ENCODE results near the gene FUCA2. TPM values are rescaled to one million over a fixed set of nuclear protein-coding genes. Genes with fewer than 3 reads are reported as not detected.
"Not testable (repeated sequence)": the region's sequence is repeated elsewhere in the genome, so short reads cannot be mapped to it uniquely, and the experiment has no call there.

The FUCA2 gene
- total RNA-seq, 1 experiment from 2014 or later: 48.5 TPM

DNA sequence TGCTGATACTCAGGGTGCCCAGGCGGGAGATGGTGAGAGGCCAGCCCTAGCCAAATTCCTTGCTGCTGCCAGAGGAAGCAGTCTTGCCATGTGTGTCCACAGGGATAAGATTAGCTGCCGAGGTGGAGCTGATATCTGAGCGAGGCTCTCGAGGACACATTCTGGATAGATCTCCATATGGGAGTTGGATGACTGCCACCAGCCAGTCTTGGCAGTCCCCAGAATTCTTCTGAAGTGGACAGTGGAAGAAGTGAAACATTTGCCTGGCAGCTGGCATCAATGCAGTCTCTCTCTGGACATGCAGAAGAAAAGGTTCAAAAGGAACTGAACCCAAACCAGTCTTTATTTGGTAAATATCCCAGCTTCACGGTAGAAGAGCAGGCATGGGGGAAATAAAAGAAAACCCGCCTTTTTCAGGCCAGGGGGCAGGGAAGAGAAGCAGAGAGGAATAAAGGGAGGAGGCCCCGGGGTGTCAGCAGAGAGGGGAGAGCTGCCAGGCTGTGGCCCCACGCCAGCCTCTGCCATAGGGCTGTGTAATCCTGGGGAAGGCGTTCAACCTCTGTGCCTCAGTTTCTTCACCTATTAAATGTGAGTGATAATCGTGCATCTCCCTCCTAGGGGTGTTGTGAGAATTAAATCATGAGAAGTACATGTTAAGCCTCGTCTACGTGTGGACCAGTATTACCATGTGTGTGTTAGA, 3.7 kb upstream of the FUCA2 start (continued):
- TF ChIP-seq, protein P1, sequence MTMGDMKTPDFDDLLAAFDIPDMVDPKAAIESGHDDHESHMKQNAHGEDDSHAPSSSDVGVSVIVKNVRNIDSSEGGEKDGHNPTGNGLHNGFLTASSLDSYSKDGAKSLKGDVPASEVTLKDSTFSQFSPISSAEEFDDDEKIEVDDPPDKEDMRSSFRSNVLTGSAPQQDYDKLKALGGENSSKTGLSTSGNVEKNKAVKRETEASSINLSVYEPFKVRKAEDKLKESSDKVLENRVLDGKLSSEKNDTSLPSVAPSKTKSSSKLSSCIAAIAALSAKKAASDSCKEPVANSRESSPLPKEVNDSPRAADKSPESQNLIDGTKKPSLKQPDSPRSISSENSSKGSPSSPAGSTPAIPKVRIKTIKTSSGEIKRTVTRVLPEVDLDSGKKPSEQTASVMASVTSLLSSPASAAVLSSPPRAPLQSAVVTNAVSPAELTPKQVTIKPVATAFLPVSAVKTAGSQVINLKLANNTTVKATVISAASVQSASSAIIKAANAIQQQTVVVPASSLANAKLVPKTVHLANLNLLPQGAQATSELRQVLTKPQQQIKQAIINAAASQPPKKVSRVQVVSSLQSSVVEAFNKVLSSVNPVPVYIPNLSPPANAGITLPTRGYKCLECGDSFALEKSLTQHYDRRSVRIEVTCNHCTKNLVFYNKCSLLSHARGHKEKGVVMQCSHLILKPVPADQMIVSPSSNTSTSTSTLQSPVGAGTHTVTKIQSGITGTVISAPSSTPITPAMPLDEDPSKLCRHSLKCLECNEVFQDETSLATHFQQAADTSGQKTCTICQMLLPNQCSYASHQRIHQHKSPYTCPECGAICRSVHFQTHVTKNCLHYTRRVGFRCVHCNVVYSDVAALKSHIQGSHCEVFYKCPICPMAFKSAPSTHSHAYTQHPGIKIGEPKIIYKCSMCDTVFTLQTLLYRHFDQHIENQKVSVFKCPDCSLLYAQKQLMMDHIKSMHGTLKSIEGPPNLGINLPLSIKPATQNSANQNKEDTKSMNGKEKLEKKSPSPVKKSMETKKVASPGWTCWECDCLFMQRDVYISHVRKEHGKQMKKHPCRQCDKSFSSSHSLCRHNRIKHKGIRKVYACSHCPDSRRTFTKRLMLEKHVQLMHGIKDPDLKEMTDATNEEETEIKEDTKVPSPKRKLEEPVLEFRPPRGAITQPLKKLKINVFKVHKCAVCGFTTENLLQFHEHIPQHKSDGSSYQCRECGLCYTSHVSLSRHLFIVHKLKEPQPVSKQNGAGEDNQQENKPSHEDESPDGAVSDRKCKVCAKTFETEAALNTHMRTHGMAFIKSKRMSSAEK (CRISPR knock-in tag; IDR thresholded peaks at IDR 0.05; ENCODE audit: borderline replicate concordance): no peak
- TF ChIP-seq, protein P2, sequence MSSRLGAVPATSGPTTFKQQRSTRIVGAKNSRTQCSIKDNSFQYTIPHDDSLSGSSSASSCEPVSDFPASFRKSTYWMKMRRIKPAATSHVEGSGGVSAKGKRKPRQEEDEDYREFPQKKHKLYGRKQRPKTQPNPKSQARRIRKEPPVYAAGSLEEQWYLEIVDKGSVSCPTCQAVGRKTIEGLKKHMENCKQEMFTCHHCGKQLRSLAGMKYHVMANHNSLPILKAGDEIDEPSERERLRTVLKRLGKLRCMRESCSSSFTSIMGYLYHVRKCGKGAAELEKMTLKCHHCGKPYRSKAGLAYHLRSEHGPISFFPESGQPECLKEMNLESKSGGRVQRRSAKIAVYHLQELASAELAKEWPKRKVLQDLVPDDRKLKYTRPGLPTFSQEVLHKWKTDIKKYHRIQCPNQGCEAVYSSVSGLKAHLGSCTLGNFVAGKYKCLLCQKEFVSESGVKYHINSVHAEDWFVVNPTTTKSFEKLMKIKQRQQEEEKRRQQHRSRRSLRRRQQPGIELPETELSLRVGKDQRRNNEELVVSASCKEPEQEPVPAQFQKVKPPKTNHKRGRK (CRISPR knock-in tag; IDR thresholded peaks at IDR 0.05; ENCODE audit: borderline replicate concordance): no peak
- no peak for TF ChIP-seq ZNF138 (CRISPR knock-in tag; conservative IDR thresholded peaks at IDR 0.05)
- no peak for TF ChIP-seq ZNF416 (CRISPR knock-in tag; IDR thresholded peaks at IDR 0.05)
- TF ChIP-seq SOX15 (CRISPR knock-in tag; IDR thresholded peaks at IDR 0.05): no peak
- TF ChIP-seq CBFB (CRISPR knock-in tag; IDR thresholded peaks at IDR 0.05; ENCODE audit: low read depth): no peak

DNA sequence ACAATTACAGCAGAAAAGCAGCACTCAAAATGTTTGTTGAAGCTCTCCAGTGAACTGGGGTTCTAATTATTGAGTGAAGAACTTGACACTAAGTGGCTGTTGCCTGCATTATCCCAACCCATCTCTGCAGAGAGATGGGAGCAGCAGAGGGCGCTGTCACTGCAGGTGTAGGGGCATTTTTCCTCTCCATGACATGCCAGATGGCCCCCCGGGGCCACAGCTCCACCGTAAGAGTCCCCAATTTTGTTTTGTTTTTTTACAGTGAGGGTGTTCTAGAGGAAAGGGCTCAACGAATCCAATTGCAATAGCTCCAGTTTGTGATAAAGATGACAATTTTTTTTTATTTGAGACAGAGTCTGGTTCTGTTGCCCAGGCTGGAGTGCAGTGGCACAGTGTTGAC, 1.9 kb upstream of the FUCA2 start:
- H3K4me3 Mint-ChIP-seq: peak overlapping the region; percentile 28
- POLR2A ChIA-PET: no interaction called here
- H3K36me3 Mint-ChIP-seq: peaks cover 3% of the 10 kb centered on the region; the same call in 1 of the 2 replicates
- peak; percentile 49 for ATAC-seq
- CTCF ChIA-PET: interaction anchor here (0.7 to 2.6 kb wide), 24 partner anchors 8 to 1040 kb away, joined by 3 to 22 read pairs (median 4); partner anchors contain the start of genes ADAT2, LTV1, PEX3 and SF3B5
- peaks cover 38% of the 10 kb centered on the region for H3K4me1 Mint-ChIP-seq
- H3K9me3 Mint-ChIP-seq: no peaks in the 10 kb centered on the region
- DNase-seq (ENCODE audit: low spot score): peak; percentile 80
- no peak for TF ChIP-seq ZNF317 (CRISPR knock-in tag; IDR thresholded peaks at IDR 0.05; ENCODE audit: borderline replicate concordance, low read depth)
- TF ChIP-seq, protein P3, sequence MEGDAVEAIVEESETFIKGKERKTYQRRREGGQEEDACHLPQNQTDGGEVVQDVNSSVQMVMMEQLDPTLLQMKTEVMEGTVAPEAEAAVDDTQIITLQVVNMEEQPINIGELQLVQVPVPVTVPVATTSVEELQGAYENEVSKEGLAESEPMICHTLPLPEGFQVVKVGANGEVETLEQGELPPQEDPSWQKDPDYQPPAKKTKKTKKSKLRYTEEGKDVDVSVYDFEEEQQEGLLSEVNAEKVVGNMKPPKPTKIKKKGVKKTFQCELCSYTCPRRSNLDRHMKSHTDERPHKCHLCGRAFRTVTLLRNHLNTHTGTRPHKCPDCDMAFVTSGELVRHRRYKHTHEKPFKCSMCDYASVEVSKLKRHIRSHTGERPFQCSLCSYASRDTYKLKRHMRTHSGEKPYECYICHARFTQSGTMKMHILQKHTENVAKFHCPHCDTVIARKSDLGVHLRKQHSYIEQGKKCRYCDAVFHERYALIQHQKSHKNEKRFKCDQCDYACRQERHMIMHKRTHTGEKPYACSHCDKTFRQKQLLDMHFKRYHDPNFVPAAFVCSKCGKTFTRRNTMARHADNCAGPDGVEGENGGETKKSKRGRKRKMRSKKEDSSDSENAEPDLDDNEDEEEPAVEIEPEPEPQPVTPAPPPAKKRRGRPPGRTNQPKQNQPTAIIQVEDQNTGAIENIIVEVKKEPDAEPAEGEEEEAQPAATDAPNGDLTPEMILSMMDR (IDR thresholded peaks at IDR 0.05): peak; percentile 58
- H3K27ac Mint-ChIP-seq: peak overlapping the region; percentile 55
- H3K27me3 Mint-ChIP-seq (ENCODE audit: low read depth): peaks cover 18% of the 10 kb centered on the region

DNA sequence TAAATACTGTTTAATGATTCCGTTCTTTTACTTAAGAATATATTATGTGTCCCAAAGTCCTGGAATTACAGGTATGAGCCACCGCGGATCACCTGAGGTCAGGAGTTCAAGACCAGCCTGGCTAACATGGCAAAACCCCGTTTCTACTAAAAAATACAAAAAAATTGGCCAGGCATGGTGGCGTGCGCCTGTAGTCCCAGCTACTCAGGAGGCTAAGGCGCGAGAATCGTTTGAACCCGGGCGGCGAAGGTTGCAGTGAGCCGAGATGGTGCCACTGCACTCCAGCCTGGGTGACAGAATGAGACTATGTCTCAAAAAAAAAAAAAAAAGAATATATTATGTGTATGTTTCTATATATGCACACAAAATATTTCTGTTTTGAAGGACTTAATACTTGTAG, 1.2 kb downstream of the FUCA2 start:
- Mint-ChIP-seq H3K27me3 (ENCODE audit: low read depth) (peaks cover 10% of the 10 kb centered on the region), H3K36me3 (peaks cover 25% of the 10 kb centered on the region), H3K4me3 (peak overlapping the region; percentile 83), H3K4me1 (peaks cover 23% of the 10 kb centered on the region)
- H3K9me3 Mint-ChIP-seq; H3K27ac Mint-ChIP-seq; DNase-seq (ENCODE audit: low spot score); ATAC-seq; CTCF ChIA-PET: not testable (repeated sequence)
- POLR2A ChIA-PET: interaction anchor here (1.5 kb wide), 1 partner anchor 333 kb away, joined by 4 read pairs; the partner anchor contains the start of gene LTV1

DNA sequence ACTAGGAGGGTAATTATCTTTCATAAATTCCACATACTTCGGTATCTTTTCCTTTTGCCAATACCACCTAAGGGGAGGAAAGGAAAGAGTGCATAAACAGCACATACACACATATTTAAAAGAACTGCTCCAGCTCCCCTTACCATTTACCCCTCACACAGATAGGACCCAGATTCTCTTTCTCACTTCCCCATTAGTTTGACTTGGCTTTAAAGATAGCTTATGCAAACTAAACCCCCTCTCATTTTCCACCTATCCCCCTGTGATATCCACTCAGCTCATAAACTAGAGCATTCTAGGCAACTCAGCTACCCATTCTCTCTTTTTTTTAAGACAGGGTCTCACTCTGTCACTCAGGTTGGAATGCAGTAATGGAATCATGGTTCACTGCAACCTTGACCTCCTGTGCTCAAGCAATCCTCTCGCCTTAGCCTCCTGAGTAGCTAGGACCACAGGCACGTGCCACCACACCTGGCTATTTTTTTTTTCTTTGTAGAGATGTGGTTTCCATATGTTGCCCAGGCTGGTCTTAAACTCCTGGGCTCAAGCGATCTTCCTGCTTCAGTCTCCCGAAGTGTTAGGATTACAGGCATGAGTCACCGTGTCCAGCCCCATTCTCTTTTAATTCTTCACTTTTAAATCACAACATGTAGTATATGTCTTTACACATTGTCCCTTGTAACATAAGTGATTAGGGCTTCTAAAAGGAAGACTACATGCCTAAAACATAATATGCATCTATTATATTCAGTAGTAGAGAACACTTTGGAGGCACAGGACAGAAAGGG, 4.0 kb downstream of the FUCA2 start:
- POLR2A ChIA-PET: no interaction called here
- ATAC-seq (no peak), DNase-seq (ENCODE audit: low spot score) (no peak)
- peaks cover 23% of the 10 kb centered on the region for H3K36me3 Mint-ChIP-seq
- CTCF ChIA-PET: no interaction called here
- peaks cover 11% of the 10 kb centered on the region for H3K4me1 Mint-ChIP-seq
- H3K27me3 Mint-ChIP-seq (ENCODE audit: low read depth): no peaks in the 10 kb centered on the region
- H3K9me3 Mint-ChIP-seq: no peaks in the 10 kb centered on the region
- H3K27ac Mint-ChIP-seq: no peak overlapping the region
- no peak overlapping the region for H3K4me3 Mint-ChIP-seq
- TF ChIP-seq, protein P4, sequence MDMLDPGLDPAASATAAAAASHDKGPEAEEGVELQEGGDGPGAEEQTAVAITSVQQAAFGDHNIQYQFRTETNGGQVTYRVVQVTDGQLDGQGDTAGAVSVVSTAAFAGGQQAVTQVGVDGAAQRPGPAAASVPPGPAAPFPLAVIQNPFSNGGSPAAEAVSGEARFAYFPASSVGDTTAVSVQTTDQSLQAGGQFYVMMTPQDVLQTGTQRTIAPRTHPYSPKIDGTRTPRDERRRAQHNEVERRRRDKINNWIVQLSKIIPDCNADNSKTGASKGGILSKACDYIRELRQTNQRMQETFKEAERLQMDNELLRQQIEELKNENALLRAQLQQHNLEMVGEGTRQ (CRISPR knock-in tag; IDR thresholded peaks at IDR 0.05): no peak
- no peak for TF ChIP-seq CBFB (CRISPR knock-in tag; IDR thresholded peaks at IDR 0.05; ENCODE audit: low read depth)
- TF ChIP-seq ZNF671 (CRISPR knock-in tag; IDR thresholded peaks at IDR 0.05): no peak
- no peak for TF ChIP-seq ATF1 (CRISPR knock-in tag; IDR thresholded peaks at IDR 0.05)
- TF ChIP-seq, protein P5, sequence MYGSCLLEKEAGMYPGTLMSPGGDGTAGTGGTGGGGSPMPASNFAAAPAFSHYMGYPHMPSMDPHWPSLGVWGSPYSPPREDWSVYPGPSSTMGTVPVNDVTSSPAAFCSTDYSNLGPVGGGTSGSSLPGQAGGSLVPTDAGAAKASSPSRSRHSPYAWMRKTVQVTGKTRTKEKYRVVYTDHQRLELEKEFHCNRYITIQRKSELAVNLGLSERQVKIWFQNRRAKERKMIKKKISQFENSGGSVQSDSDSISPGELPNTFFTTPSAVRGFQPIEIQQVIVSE (CRISPR knock-in tag; IDR thresholded peaks at IDR 0.05; ENCODE audit: borderline replicate concordance): no peak
- no peak for TF ChIP-seq CREM (CRISPR knock-in tag; IDR thresholded peaks at IDR 0.05)
- TF ChIP-seq, protein P6, sequence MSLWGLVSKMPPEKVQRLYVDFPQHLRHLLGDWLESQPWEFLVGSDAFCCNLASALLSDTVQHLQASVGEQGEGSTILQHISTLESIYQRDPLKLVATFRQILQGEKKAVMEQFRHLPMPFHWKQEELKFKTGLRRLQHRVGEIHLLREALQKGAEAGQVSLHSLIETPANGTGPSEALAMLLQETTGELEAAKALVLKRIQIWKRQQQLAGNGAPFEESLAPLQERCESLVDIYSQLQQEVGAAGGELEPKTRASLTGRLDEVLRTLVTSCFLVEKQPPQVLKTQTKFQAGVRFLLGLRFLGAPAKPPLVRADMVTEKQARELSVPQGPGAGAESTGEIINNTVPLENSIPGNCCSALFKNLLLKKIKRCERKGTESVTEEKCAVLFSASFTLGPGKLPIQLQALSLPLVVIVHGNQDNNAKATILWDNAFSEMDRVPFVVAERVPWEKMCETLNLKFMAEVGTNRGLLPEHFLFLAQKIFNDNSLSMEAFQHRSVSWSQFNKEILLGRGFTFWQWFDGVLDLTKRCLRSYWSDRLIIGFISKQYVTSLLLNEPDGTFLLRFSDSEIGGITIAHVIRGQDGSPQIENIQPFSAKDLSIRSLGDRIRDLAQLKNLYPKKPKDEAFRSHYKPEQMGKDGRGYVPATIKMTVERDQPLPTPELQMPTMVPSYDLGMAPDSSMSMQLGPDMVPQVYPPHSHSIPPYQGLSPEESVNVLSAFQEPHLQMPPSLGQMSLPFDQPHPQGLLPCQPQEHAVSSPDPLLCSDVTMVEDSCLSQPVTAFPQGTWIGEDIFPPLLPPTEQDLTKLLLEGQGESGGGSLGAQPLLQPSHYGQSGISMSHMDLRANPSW (CRISPR knock-in tag; conservative IDR thresholded peaks at IDR 0.05; ENCODE audit: low read depth): no peak
- no peak for TF ChIP-seq ZNF232 (CRISPR knock-in tag; IDR thresholded peaks at IDR 0.05)

All from WTC11 (cell line).